H9 (cell line): ENCODE measurements around the gene METTL22. TPM values are rescaled to one million over a fixed set of nuclear protein-coding genes. Genes with fewer than 3 reads are reported as not detected.

Experiments
- DNase-seq: peaks from one replicate; pipeline ENCODE4 v3.0.0-alpha.2; 2017
- H2AFZ ChIP-seq: one replicate; pipeline ENCODE4 v1.6.1; 2013; ENCODE audit warnings: mild to moderate bottlenecking, low read length, control low read depth, moderate library complexity
- H2AK5ac ChIP-seq: 2 replicates; pipeline ENCODE4 v1.6.1; 2013; ENCODE audit warnings: low read length, control low read depth, mixed read lengths; ENCODE audit not compliant: insufficient read length
- H2BK120ac ChIP-seq: one replicate; pipeline ENCODE4 v1.6.1; 2013; ENCODE audit warnings: low read depth, mild to moderate bottlenecking, low read length, control low read depth, inconsistent platforms; ENCODE audit not compliant: poor library complexity, severe bottlenecking
- H2BK12ac ChIP-seq: 2 replicates; pipeline ENCODE4 v1.6.1; 2013; ENCODE audit warnings: low read length, control low read depth, mixed read lengths, low read depth; ENCODE audit not compliant: insufficient read length
- H2BK15ac ChIP-seq: 2 replicates; pipeline ENCODE4 v1.6.1; 2013; ENCODE audit warnings: low read depth, low read length, control low read depth
- H2BK20ac ChIP-seq: one replicate; pipeline ENCODE4 v1.6.1; 2013; ENCODE audit warnings: low read depth, mild to moderate bottlenecking, low read length, control low read depth, inconsistent platforms; ENCODE audit not compliant: poor library complexity, severe bottlenecking
- H2BK5ac ChIP-seq: 2 replicates; pipeline ENCODE4 v1.6.1; 2013; ENCODE audit warnings: low read length, control low read depth, mixed read lengths; ENCODE audit not compliant: insufficient read length
- H3K14ac ChIP-seq: 2 replicates; pipeline ENCODE4 v1.6.1; 2013; ENCODE audit warnings: low read length, control low read depth; ENCODE audit not compliant: insufficient read depth
- H3K18ac ChIP-seq: 2 replicates; pipeline ENCODE4 v1.6.1; 2013; ENCODE audit warnings: low read depth, mild to moderate bottlenecking, mixed read lengths, low read length, control low read depth; ENCODE audit not compliant: insufficient read length
- H3K23ac ChIP-seq: 2 replicates; pipeline ENCODE4 v1.6.1; 2013; ENCODE audit warnings: low read length, control low read depth, mixed read lengths, low read depth; ENCODE audit not compliant: insufficient read length
- H3K23me2 ChIP-seq: 2 replicates; pipeline ENCODE4 v1.6.1; 2013; ENCODE audit warnings: low read depth, mild to moderate bottlenecking, mixed read lengths, low read length, control low read depth; ENCODE audit not compliant: insufficient read length, poor library complexity, severe bottlenecking
- H3K27ac ChIP-seq: 2 replicates; pipeline ENCODE4 v1.5.1; 2013; ENCODE audit warnings: low read length, control low read depth, mixed read lengths, low read depth; ENCODE audit not compliant: insufficient read length
- H3K27me3 ChIP-seq: 2 replicates; pipeline ENCODE4 v1.6.1; 2013; ENCODE audit warnings: low read length, control low read depth, inconsistent platforms; ENCODE audit not compliant: insufficient read depth
- H3K4ac ChIP-seq: 2 replicates; pipeline ENCODE4 v1.6.1; 2013; ENCODE audit warnings: low read depth, mild to moderate bottlenecking, control low read depth, inconsistent platforms, low read length, moderate library complexity
- H3K4me1 ChIP-seq: 2 replicates; pipeline ENCODE4 v1.6.1; 2013; ENCODE audit warnings: low read length, control low read depth, inconsistent platforms; ENCODE audit not compliant: insufficient read depth
- H3K4me2 ChIP-seq: 2 replicates; pipeline ENCODE4 v1.6.1; 2013; ENCODE audit warnings: low read length, control low read depth, mixed read lengths; ENCODE audit not compliant: insufficient read length, insufficient read depth
- H3K56ac ChIP-seq: 2 replicates; pipeline ENCODE4 v1.6.1; 2013; ENCODE audit warnings: low read depth, mild to moderate bottlenecking, mixed read lengths, low read length, control low read depth; ENCODE audit not compliant: insufficient read length
- H3K79me1 ChIP-seq: 2 replicates; pipeline ENCODE4 v1.6.1; 2013; ENCODE audit warnings: low read depth, mild to moderate bottlenecking, moderate library complexity, low read length, control low read depth, inconsistent platforms; ENCODE audit not compliant: insufficient read depth, poor library complexity, severe bottlenecking
- H3K79me2 ChIP-seq: 2 replicates; pipeline ENCODE4 v1.6.1; 2013; ENCODE audit warnings: low read length, control low read depth, inconsistent platforms; ENCODE audit not compliant: insufficient read depth
- H3K9ac ChIP-seq: 2 replicates; pipeline ENCODE4 v1.6.1; 2013; ENCODE audit warnings: low read length, control low read depth, mixed read lengths; ENCODE audit not compliant: insufficient read length; ENCODE audit errors: extremely low read depth
- H3K9me3 ChIP-seq: one replicate; pipeline ENCODE4 v1.6.1; 2013; ENCODE audit warnings: low read depth, low read length, inconsistent platforms; ENCODE audit not compliant: control insufficient read depth
- H3T11ph ChIP-seq: one replicate; pipeline ENCODE4 v1.6.1; 2013; ENCODE audit warnings: mild to moderate bottlenecking, low read length, control low read depth, inconsistent platforms
- H4K20me1 ChIP-seq: one replicate; pipeline ENCODE4 v1.6.1; 2013; ENCODE audit not compliant: control insufficient read depth, insufficient read length, insufficient read depth
- H4K5ac ChIP-seq: 2 replicates; pipeline ENCODE4 v1.6.1; 2013; ENCODE audit warnings: low read depth, mild to moderate bottlenecking, mixed read lengths, low read length, control low read depth; ENCODE audit not compliant: insufficient read length
- H4K8ac ChIP-seq: replicated peaks from 2 replicates; pipeline ENCODE4 v1.6.1; 2013; ENCODE audit warnings: low read length, control low read depth, mixed read lengths, low read depth; ENCODE audit not compliant: insufficient read length
- H4K91ac ChIP-seq: 2 replicates; pipeline ENCODE4 v1.6.1; 2013; ENCODE audit warnings: low read depth, mild to moderate bottlenecking, moderate library complexity, mixed read lengths, low read length, control low read depth; ENCODE audit not compliant: insufficient read length
- H3K27ac Mint-ChIP-seq, 3 experiments: 2 replicates in 2 of 3; 3 replicates in 1 of 3; pipeline ENCODE4 v1.8.0; 2020 to 2021; ENCODE audit warnings: mixed read lengths in 3 of 3, mild to moderate bottlenecking in 1 of 3, moderate library complexity in 1 of 3
- H3K27me3 Mint-ChIP-seq: 2 replicates; pipeline ENCODE4 v1.8.0; 2021; ENCODE audit warnings: low read depth, mild to moderate bottlenecking, moderate library complexity, mixed read lengths
- H3K36me3 Mint-ChIP-seq, 3 experiments: 2 replicates in 2 of 3; 3 replicates in 1 of 3; pipeline ENCODE4 v1.8.0; 2020 to 2021; ENCODE audit warnings: low read depth in 3 of 3, mixed read lengths in 3 of 3; ENCODE audit not compliant: insufficient read depth in 1 of 3
- H3K4me1 Mint-ChIP-seq, 2 experiments: 2 replicates each; pipeline ENCODE4 v1.8.0; 2020; ENCODE audit warnings: mixed read lengths in 2 of 2
- H3K4me3 Mint-ChIP-seq, 2 experiments: 2 replicates in 1 of 2; 3 replicates in 1 of 2; pipeline ENCODE4 v1.8.0; 2020 to 2021; ENCODE audit warnings: mild to moderate bottlenecking in 2 of 2, mixed read lengths in 2 of 2, moderate library complexity in 1 of 2
- H3K9me3 Mint-ChIP-seq, 2 experiments: 2 replicates in 1 of 2; 3 replicates in 1 of 2; pipeline ENCODE4 v1.8.0; 2020; ENCODE audit warnings: mild to moderate bottlenecking in 2 of 2, mixed read lengths in 2 of 2, moderate library complexity in 1 of 2
- WGBS: extraction: QIAGEN DNeasy Blood & Tissue Kit; methylation state at CpG from one replicate; pipeline ENCODE4 v1.1.7; 2013; ENCODE audit warnings: missing lambda C conversion rate, low lambda C conversion rate, mixed read lengths; ENCODE audit not compliant: insufficient read length; ENCODE audit errors: extremely low coverage; 5-methylcytosine and 5-hydroxymethylcytosine counted together
- total RNA-seq: library from RNA; stranded (reverse); gene quantifications from 2 replicates; pipeline ENCODE4 v1.2.1, GENCODE V29; 2021
- TF ChIP-seq, protein P1 (sequence below): fragments of 200-600 bp; sonication (generic); conservative IDR thresholded peaks from 3 replicates; pipeline ENCODE4 v1.8.0; 2021; ENCODE audit warnings: antibody characterized with exemption, mild to moderate bottlenecking

The METTL22 gene
- total RNA-seq, 1 experiment from 2014 or later = 51.9 TPM

- Histone ChIP-seq H3K18ac (no peak overlapping the region), H4K5ac (no peak overlapping the region), H2BK20ac (no peak overlapping the region), H3K9ac (no peak overlapping the region), H3K27me3 (no peaks in the 10 kb centered on the region), H4K91ac (no peak overlapping the region), H3K23me2 (no peaks in the 10 kb centered on the region), H3T11ph (no peak overlapping the region), H3K9me3 (no peaks in the 10 kb centered on the region), H3K79me2 (peaks cover 2% of the 10 kb centered on the region; the same call in 1 of the 2 replicates), H2BK12ac (no peak overlapping the region), H4K20me1 (no peaks in the 10 kb centered on the region), H3K27ac (no peak overlapping the region), H2BK5ac (no peak overlapping the region), H3K4ac (no peak overlapping the region), H2AFZ (no peak overlapping the region), H2AK5ac (no peak overlapping the region), H3K14ac (no peak overlapping the region), H3K56ac (no peak overlapping the region), H2BK120ac (no peak overlapping the region), H3K79me1 (no peaks in the 10 kb centered on the region), H4K8ac (no peak overlapping the region), H3K4me1 (no peaks in the 10 kb centered on the region), H2BK15ac (no peak overlapping the region), H3K23ac (no peak overlapping the region), H3K4me2 (no peak overlapping the region)
- Mint-ChIP-seq H3K27me3 (no peaks in the 10 kb centered on the region), H3K4me1 (peaks cover 3 to 5% of the 10 kb centered on the region in 2 experiments; a peak in 2 of 4 replicates), H3K4me3 (no peak overlapping the region), H3K9me3 (no peaks in the 10 kb centered on the region), H3K36me3 (peaks cover 52 to 84% (median 71%) of the 10 kb centered on the region in 3 experiments), H3K27ac (no peak overlapping the region)
- DNase-seq = no peak
- TF ChIP-seq, protein P1, sequence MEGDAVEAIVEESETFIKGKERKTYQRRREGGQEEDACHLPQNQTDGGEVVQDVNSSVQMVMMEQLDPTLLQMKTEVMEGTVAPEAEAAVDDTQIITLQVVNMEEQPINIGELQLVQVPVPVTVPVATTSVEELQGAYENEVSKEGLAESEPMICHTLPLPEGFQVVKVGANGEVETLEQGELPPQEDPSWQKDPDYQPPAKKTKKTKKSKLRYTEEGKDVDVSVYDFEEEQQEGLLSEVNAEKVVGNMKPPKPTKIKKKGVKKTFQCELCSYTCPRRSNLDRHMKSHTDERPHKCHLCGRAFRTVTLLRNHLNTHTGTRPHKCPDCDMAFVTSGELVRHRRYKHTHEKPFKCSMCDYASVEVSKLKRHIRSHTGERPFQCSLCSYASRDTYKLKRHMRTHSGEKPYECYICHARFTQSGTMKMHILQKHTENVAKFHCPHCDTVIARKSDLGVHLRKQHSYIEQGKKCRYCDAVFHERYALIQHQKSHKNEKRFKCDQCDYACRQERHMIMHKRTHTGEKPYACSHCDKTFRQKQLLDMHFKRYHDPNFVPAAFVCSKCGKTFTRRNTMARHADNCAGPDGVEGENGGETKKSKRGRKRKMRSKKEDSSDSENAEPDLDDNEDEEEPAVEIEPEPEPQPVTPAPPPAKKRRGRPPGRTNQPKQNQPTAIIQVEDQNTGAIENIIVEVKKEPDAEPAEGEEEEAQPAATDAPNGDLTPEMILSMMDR = no peak
- no CpG with 5 or more reads among the region's 4 CpGs for WGBS
Observed at GRCh38 chr16:8627456-8627855, 6.0 kb downstream of the METTL22 start.
